DND-41 (cell line): Measurements from ENCODE around the gene MEG3.
"Not testable (repeated sequence)": the region's sequence is repeated elsewhere in the genome, so short reads cannot be mapped to it uniquely, and the experiment has no call there.

Source experiments
- ATAC-seq: fragments of 200-7000 bp; cut with Tn5 transposase; 3 replicates; pipeline ENCODE4 v1.9.1; 2021; ENCODE audit warnings: low read depth; ENCODE audit not compliant: insufficient read depth
- DNase-seq: peaks from one replicate; pipeline ENCODE4 v3.0.0-alpha.2; 2020
- H2AFZ ChIP-seq: 2 replicates; pipeline ENCODE4 v1.6.0; 2012; ENCODE audit warnings: low read depth, low read length
- H3K27ac ChIP-seq: 2 replicates; pipeline ENCODE4 v1.5.1; 2012; ENCODE audit warnings: low read length, inconsistent platforms
- H3K27me3 ChIP-seq: fragments of 200-600 bp; sonication (generic); 2 replicates; pipeline ENCODE4 v1.6.0; 2012; ENCODE audit warnings: low read length, mild to moderate bottlenecking, inconsistent platforms; ENCODE audit not compliant: insufficient read depth, poor library complexity
- H3K36me3 ChIP-seq: 2 replicates; pipeline ENCODE4 v1.5.1; 2012; ENCODE audit warnings: low read length, inconsistent platforms; ENCODE audit not compliant: insufficient read depth
- H3K4me1 ChIP-seq: 2 replicates; pipeline ENCODE4 v1.5.1; 2012; ENCODE audit warnings: mild to moderate bottlenecking, low read length; ENCODE audit not compliant: insufficient read depth
- H3K4me2 ChIP-seq: 2 replicates; pipeline ENCODE4 v1.6.0; 2012; ENCODE audit warnings: mild to moderate bottlenecking, moderate library complexity, low read length, inconsistent platforms; ENCODE audit not compliant: insufficient read depth
- H3K4me3 ChIP-seq, 2 experiments: fragments of 200-600 bp in 1 of 2; shearing (Covaris generic) in 1 of 2; 2 replicates each; pipeline ENCODE4 v1.5.1; 2012 to 2016; ENCODE audit warnings: inconsistent platforms in 2 of 2, low read length in 2 of 2, mild to moderate bottlenecking in 2 of 2, low read depth in 1 of 2, moderate library complexity in 1 of 2
- H3K79me2 ChIP-seq: 2 replicates; pipeline ENCODE4 v1.6.0; 2012; ENCODE audit warnings: low read length, inconsistent platforms; ENCODE audit not compliant: insufficient read depth
- H3K9ac ChIP-seq: 2 replicates; pipeline ENCODE4 v1.6.0; 2012; ENCODE audit warnings: low read depth, mild to moderate bottlenecking, inconsistent platforms, low read length, moderate library complexity
- H3K9me3 ChIP-seq: 2 replicates; pipeline ENCODE4 v1.5.1; 2012; ENCODE audit warnings: low read length, moderate library complexity, mild to moderate bottlenecking, inconsistent platforms; ENCODE audit not compliant: insufficient read depth, severe bottlenecking
- H4K20me1 ChIP-seq: 2 replicates; pipeline ENCODE4 v1.6.0; 2012; ENCODE audit warnings: low read length; ENCODE audit not compliant: insufficient read depth
- CTCF ChIP-seq: IDR thresholded peaks from 2 replicates; pipeline ENCODE4 v1.5.1; 2012; ENCODE audit warnings: borderline replicate concordance, low read length, moderate library complexity, mild to moderate bottlenecking; ENCODE audit not compliant: poor library complexity, severe bottlenecking; ENCODE audit errors: extremely low read depth
- EZH2 ChIP-seq: IDR thresholded peaks from 3 replicates; pipeline ENCODE4 v1.6.1; 2012; ENCODE audit warnings: borderline replicate concordance, low read depth, mild to moderate bottlenecking, moderate library complexity, low read length, inconsistent platforms; ENCODE audit not compliant: severe bottlenecking

The MEG3 gene

GRCh38 chr14:100796946-100797345 is 29.0 kb upstream of the MEG3 start:
- no peaks in the 10 kb centered on the region for H3K36me3 ChIP-seq
- H3K4me1 ChIP-seq, result no peaks in the 10 kb centered on the region
- no peaks in the 10 kb centered on the region for H3K9me3 ChIP-seq
- H3K4me2 ChIP-seq, result no peak overlapping the region
- no peak for DNase-seq
- H3K4me3 ChIP-seq, result no peak overlapping the region
- no peak overlapping the region for H3K9ac ChIP-seq
- no peak overlapping the region for H3K27ac ChIP-seq
- no peaks in the 10 kb centered on the region for H4K20me1 ChIP-seq
- TF ChIP-seq EZH2, result no peak
- no peak for TF ChIP-seq CTCF
- H2AFZ ChIP-seq, result no peak overlapping the region
- H3K79me2 ChIP-seq, result no peaks in the 10 kb centered on the region
- ATAC-seq, result no peak
- peaks cover 13% of the 10 kb centered on the region for H3K27me3 ChIP-seq

GRCh38 chr14:100800041-100800440 is 25.9 kb upstream of the MEG3 start:
- peaks cover 8% of the 10 kb centered on the region for H3K27me3 ChIP-seq
- no peak for DNase-seq
- no peak overlapping the region for H3K4me2 ChIP-seq
- no peak overlapping the region for H3K4me3 ChIP-seq
- no peak overlapping the region for H2AFZ ChIP-seq
- H3K27ac ChIP-seq, result no peak overlapping the region
- H3K36me3 ChIP-seq, result no peaks in the 10 kb centered on the region
- no peak for TF ChIP-seq EZH2
- no peak for TF ChIP-seq CTCF
- no peak for ATAC-seq
- H3K4me1 ChIP-seq, result no peaks in the 10 kb centered on the region
- H3K79me2 ChIP-seq, result no peaks in the 10 kb centered on the region
- no peak overlapping the region for H3K9ac ChIP-seq
- H4K20me1 ChIP-seq, result no peaks in the 10 kb centered on the region
- H3K9me3 ChIP-seq, result no peaks in the 10 kb centered on the region

- not testable (repeated sequence) for H3K9ac ChIP-seq, DNase-seq, H3K4me1 ChIP-seq, H3K27ac ChIP-seq, ATAC-seq, H3K79me2 ChIP-seq, H3K9me3 ChIP-seq, H3K4me2 ChIP-seq, H3K27me3 ChIP-seq, H2AFZ ChIP-seq, H3K4me3 ChIP-seq, H4K20me1 ChIP-seq, H3K36me3 ChIP-seq
Measured at GRCh38 chr14:100801433-100801832, 24.5 kb upstream of the MEG3 start.

GRCh38 chr14:100802179-100802578 is 23.7 kb upstream of the MEG3 start:
- no peak for ATAC-seq
- H3K9ac ChIP-seq, result no peak overlapping the region
- TF ChIP-seq EZH2 (no peak), CTCF (no peak)
- no peak overlapping the region for H3K27ac ChIP-seq
- H3K4me2 ChIP-seq, result no peak overlapping the region
- no peaks in the 10 kb centered on the region for H3K4me1 ChIP-seq
- no peak for DNase-seq
- no peaks in the 10 kb centered on the region for H3K79me2 ChIP-seq
- no peaks in the 10 kb centered on the region for H3K36me3 ChIP-seq
- H3K4me3 ChIP-seq, result no peak overlapping the region
- H4K20me1 ChIP-seq, result no peaks in the 10 kb centered on the region
- no peak overlapping the region for H2AFZ ChIP-seq
- H3K9me3 ChIP-seq, result no peaks in the 10 kb centered on the region
- H3K27me3 ChIP-seq, result peaks cover 8% of the 10 kb centered on the region
